Activated T-cell treated with anti-CD3 and anti-CD28 coated beads, Interleukin-2, amount 50 U/mL, for 1 hour (primary cell): ENCODE measurements around the gene FHAD1.

Experiments
- DNase-seq: peaks from one replicate; pipeline ENCODE4 v3.0.0-alpha.2; 2020

Gene FHAD1

GRCh38 chr1:15249081-15249480 lies 2.1 kb downstream of the FHAD1 start:
- peak; percentile 28 for DNase-seq

- no peak for DNase-seq
These were observed 5.1 kb downstream of the FHAD1 start for GRCh38 chr1:15251857-15252835.

- DNase-seq, result no peak
These were observed 7.5 kb downstream of the FHAD1 start for GRCh38 chr1:15254559-15254958.

GRCh38 chr1:15255582-15256149 lies 8.6 kb downstream of the FHAD1 start:
- no peak for DNase-seq

GRCh38 chr1:15256584-15256983 lies 9.6 kb downstream of the FHAD1 start:
- DNase-seq, result no peak

- DNase-seq, result no peak
These were observed 10.3 kb downstream of the FHAD1 start for GRCh38 chr1:15257309-15257708.

- no peak for DNase-seq
These were observed 12.0 kb downstream of the FHAD1 start for GRCh38 chr1:15258833-15259621.

GRCh38 chr1:15259622-15260007 lies 12.6 kb downstream of the FHAD1 start:
- DNase-seq, result no peak

- no peak for DNase-seq
These were observed 13.6 kb downstream of the FHAD1 start for GRCh38 chr1:15260418-15261154.

- no peak for DNase-seq
These were observed 14.4 kb downstream of the FHAD1 start for GRCh38 chr1:15261155-15262002.

- no peak for DNase-seq
These were observed 15.0 kb downstream of the FHAD1 start for GRCh38 chr1:15262003-15262377.

GRCh38 chr1:15262706-15263105 lies 15.7 kb downstream of the FHAD1 start:
- DNase-seq, result no peak

GRCh38 chr1:15264769-15265168 lies 17.7 kb downstream of the FHAD1 start:
- no peak for DNase-seq

GRCh38 chr1:15271196-15271595 lies 24.2 kb downstream of the FHAD1 start:
- no peak for DNase-seq

- DNase-seq, result no peak
These were observed 25.2 kb downstream of the FHAD1 start for GRCh38 chr1:15272009-15272781.

GRCh38 chr1:15272782-15273127 lies 25.7 kb downstream of the FHAD1 start:
- DNase-seq, result no peak

GRCh38 chr1:15273274-15273673 lies 26.3 kb downstream of the FHAD1 start:
- DNase-seq, result no peak

- no peak for DNase-seq
These were observed 29.1 kb downstream of the FHAD1 start for GRCh38 chr1:15275921-15276683.

GRCh38 chr1:15276691-15277446 lies 29.8 kb downstream of the FHAD1 start:
- DNase-seq, result no peak

- DNase-seq, result no peak
These were observed 30.4 kb downstream of the FHAD1 start for GRCh38 chr1:15277447-15277838.
